Measurements from ENCODE around the gene C9orf152. TPM values are rescaled to one million over a fixed set of nuclear protein-coding genes. Genes with fewer than 3 reads are reported as not detected.

C9orf152 gene
- total RNA-seq, 1 donor from 2014 or later = not detected

DNA sequence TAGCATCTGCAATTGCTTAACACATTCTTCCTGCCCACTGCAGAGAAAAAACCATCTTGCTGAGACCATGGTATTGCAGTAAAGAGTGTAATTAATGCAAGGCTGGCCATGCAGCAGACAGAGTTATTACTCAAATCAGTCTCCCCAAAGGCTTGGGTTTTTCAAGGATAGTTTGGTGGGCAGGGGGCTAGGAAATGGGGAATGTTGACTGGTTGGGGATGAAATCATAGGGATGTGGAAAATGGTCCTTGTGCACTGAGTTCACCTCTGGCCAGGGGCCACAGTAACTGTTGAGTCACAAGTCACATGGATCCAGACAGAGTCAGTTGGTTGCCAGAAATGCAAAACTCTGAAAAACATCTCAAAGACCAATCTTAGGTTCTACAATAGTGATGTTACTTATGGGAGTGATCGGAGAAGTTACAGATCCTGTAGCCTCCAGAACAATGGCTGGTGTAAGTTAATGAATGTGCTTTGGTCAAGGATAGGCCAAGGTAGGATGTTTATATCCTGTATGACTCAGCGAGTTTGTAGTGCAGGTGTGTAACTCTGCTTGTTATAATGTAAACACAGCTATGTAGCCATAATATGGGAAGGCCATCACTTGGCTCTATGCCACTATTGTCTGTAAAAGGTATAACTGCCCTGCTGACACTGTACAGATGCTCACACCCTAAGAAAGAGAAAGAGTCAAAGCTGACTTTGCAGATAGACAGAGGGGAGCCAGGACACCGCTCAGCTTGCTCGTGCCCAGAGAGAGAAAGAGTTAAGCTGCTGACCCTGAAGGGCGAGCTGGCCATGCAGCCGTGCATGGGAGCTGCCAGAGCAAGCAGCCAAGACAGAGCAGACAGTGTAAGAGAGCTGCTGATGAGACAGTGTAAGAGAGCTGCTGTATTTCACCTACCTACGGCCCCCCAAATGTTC is 27.2 kb downstream of the C9orf152 start:
- DNase-seq (ENCODE audit: low read depth) = peak; percentile 67

DNA sequence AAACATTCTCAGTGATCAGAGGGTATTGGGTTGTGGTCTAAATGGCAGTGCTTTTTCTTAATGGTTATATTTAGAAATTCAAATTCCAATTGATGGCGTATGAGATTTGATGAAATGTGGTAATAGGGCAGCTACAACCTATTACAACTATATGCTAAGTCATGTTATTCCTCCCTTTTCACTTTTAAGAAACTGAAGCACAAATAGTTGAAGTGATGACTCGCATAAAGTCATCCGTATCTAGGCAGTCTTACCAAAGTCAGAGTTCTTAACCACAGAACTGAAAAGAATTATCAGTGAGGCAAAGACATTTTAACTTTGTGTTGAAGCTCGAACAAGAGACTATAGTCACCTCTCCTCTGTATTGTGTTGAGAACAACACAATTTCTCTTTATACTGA is 28.2 kb downstream of the C9orf152 start:
- DNase-seq (ENCODE audit: low read depth) = peak; percentile 84

DNA sequence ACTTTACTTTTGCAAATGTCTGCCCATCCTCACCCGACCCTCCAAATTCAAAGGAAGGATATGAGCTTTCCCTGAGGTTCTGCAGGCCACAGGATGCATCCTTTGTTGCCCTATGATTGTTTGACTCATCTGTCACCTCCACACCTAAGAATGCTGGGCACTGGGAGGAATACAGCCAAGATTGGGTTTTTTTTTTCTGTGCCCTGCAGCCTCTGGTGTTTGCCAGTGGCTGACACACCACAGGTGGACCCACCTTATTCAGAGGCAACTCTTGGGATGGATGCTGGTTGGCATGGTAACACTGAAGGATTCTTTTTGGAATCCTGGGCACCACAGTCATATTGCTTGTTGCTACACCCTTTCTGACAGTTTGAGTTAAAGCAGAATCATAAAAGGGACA is 29.7 kb downstream of the C9orf152 start:
- no peak for DNase-seq (ENCODE audit: low read depth)

DNA sequence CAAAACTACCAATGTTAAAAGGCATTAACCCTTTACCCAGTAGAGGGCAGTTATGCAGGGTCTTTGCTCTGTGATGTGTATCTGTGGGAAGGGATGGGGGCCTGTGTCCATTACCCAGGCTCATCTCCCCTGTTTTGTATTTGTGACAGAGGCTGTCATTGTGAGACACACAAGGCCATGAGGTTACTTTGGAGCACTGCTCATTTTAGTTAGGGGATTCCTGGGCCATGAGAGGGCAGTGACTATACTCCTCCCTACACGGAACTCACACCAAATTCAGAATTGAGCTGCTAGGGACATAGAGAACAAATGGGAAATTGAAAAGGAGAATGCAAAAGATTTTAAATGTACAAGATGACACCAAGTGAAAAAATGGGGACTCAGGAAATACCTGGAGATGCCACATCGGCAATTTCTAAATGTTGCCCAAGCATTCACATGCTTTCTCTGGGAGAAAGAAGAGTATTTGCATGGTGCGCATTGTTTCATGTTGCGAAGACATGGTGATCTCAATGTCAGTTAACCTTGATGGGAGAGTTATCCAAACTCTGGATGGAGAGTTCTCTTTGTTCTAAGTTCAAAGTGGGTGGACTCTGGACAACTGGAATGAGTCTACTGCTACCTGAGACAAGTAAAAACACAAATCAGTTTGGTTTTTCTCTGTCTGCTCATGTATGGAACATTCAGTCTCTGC is 32.5 kb downstream of the C9orf152 start:
- no peak for DNase-seq (ENCODE audit: low read depth)

DNA sequence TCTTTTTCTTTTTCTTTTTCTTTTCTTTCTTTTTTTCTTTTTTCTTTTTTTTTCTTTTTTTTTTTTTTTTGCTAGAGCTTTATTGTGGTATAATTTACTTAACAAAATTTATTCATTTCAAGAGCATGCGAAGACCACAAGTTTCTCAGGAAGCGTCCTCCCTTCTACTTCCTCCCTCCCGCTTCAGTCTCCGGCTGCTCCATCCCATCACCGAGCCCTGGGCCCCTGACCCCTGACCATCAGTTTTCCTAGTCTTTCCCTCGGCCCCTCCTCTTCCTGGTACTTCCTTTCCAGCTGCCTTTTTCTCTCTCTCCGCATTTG is 34.7 kb downstream of the C9orf152 start:
- DNase-seq (ENCODE audit: low read depth) = no peak

DNA sequence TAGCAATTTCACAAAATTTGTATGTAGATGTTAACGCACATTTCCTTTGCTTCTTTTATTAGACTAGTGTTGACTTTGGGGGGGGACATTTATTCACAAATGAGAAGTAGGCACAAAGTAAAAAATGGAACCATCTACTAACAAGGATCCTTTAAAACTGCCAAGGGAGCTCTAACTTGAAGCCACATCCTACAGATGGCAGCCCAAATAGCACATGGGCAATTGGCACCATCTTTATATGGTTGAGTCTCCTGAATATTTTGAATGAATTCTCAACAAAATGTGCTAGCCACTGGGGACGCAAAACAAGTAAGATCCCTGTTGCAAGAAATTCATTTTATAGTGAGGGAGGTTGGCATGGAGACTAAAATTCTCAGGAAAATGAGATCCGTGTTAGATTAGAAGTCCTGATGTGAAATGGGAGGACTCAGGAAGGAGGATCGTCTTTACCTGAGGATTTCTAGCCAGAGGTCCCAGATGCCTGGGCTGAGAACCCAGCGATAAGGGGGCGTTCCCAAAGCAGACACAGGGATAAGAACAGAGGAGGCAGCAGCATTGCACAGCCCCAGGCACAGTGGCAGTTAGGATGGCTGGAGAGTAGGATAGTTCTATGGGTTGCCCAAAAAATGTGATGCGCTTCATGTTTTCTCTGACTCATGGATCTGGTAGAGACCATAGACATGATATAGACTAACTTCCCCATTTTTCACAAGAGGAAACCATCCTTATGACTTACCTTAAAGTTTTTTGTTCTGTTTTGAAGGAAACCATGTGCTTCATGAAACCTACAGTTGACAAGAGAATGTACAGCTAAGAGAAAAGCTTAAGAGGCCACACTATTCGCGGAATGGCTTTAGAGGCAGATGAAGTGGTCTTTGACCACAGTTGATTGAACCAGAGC is 37.4 kb downstream of the C9orf152 start:
- no peak for DNase-seq (ENCODE audit: low read depth)

DNA sequence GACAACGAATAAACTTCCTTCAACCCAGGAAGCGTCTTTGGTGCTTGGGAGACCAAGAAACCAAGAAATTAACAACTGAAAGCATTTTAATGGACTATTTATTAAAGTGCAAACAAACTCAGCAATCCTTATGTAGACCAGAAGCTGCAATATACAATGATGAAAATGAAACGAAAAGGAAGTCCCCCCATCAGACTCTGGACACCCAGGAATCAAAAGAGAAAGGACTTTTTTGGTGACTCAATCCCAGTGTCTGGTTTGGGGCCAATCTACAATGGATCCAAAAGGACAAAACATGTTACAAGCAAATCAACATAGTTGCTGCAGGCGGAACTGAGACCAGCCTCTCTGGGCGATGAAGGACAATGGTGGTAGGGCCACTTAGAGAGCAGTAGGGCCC is 39.5 kb downstream of the C9orf152 start:
- no peak for DNase-seq (ENCODE audit: low read depth)

DNA sequence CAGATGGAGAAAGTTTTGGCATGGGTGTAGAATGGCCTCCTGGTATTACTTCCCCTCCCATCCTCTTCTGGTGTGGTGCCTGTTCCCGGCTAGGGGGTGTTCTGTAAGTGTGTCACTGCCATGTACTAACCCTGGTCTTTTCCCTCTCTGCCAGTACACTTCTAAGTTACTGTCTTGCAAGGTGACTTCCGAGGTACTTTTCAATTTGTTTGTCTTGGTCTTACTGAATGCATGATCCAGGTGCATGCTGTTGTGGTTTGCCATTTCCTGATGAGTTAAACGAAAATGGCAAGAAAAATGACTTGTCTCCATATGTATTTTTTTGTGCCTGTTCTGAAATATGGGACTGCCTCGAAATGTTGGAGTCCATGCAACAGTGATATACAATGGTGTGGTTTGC is 46.0 kb downstream of the C9orf152 start:
- DNase-seq (ENCODE audit: low read depth) = no peak

DNA sequence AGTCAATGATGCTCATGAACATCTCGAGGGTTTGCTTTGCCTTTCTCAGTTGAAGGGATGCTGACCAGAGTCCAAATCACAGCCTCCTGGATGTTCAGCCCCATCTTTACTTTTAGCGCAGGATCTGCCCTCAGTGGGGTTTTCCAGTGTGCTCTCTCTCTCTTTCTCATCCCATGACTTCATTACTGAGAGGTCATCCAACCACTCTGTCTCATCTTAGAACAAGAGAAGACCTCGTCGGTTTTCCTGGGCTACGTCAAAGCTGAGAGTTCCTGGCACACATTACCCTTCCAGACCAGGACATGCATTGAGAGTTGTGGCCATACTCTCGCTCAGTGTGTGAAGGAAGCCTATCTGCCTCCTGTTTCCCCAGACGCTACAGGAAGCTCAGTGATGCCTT is 47.3 kb downstream of the C9orf152 start:
- DNase-seq (ENCODE audit: low read depth) = no peak

DNA sequence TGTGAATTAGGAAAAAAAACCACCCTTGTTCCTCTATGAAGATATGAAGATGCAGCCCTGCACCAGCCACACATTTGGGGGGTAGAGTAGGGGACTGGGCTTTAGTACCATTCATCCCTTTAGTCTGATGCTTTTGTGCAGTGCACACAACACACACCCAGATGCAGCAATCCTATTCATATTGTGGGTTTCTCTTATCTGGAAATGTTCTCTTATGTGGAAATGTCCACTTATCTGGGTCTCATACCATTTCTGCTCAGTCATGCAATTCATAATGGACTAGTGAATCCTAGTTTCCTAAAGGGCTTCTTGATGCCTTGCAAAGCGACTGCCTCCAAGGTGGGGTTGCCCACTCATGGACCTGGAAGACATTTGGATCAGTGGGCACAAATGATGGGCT is 47.8 kb downstream of the C9orf152 start:
- DNase-seq (ENCODE audit: low read depth) = no peak

DNA sequence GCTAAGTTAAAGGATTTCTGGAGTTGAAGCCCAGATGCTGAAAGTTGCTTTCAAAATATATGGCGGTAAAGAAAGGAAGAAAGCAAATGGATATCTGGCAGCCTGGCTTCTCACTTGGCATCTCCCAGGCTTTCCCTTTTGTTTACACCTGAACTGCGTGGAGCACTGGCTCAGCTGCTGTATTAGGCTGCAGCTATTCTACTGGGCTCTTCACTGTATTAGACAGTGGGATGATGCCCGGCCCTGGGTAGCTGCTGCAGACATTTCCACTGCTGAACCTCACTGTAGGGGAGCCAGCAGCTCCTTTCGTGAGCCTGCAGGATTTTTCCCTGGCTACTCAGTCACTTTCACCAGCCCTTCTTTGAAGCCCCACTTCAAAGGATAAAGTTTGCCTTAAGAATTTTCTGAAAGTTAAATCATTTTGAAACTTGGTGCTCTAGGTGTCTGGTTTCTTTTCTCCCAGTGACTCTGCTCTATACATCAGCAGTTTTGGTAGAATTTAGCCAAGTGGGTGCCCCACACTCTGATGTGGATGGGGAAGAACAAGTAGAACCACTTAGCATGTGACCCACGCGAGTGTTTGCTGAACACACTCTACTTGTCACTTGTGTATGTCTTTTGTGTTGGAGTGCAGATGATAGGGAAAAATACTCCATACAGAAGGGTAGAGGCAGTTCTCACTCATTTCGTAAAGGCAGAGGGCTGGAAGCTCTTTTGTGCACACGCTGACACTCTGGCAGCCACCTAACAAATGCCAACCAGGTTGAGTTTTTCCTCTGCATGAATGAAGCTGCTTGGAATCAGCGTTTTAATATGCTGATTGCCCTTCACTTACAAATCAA is 49.9 kb downstream of the C9orf152 start:
- DNase-seq (ENCODE audit: low read depth) = no peak

DNA sequence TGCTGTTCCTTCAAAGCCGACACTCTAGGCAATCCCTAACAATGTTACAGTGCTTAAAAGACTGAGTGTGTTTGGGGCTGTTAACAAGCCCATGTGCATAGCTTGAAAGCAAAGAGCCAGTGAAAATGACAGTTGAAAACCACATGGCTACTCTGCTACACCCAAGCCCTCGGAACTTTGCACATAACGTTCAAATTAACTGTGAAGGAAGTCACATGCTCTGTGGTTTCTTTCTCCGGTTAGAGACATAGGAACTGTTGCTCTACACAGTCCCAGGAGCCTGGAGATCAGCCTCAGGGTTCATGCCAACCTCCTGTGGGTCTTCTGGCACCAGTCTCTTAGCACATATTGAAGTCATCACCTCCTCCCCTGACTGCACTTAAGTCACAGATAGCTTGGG is 51.1 kb downstream of the C9orf152 start:
- peak; percentile 69 for DNase-seq (ENCODE audit: low read depth)

DNA sequence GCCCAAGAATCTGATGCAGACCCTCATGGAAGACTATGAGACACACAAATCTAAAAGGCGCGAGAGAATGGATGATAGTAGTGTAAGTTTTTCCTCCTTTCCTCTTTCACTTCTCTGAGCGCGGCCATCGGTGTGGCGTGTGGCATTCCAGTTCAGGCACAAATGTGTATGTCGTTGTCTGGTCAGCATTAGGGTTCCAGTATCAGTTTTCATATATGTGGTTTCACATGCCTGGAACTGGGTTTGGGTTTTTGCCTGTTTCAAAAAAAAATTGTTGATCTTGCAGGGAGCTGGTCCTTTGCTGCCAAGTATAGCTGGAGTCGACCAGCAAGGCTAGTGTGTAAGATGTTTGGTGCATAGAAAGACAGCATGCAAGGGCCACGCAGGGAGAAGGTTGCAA is 51.5 kb downstream of the C9orf152 start:
- no peak for DNase-seq (ENCODE audit: low read depth)

DNA sequence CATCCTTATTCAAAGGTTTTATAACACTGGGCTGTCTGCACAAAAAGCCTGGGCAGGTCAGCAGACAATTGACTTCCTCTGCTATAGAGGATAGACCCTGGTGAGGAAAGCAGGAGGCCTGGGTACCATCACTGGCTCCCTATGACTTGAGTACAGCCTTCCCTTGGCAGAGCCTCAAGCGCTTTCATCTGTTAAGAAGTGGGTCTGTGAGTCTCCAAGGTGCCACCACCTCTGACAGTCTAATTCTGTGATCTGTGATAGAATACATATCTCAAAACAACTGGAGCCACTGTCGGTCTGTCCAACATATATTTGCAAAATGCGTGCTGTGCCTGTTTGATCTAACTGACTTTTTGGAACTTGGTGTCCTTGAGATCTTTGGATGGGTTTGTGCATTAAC is 52.2 kb downstream of the C9orf152 start:
- DNase-seq (ENCODE audit: low read depth) = no peak

DNA sequence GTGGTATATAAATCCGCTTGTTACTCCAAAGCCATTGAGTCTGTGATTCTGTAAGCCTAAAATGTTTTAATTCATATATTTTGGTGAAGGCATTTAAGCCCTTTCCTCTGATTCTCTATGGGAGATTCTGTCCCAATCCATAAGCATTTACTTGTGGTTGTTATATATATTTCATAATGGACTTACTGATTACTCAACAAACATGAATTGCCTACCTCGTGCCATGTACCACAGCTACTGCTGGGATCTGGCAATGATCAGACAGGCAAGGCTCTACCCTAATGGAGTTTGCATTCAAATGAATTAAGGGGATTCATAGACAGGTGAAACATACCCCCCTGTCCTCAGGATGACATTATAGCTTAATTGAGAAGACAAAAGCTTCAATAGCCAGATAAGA is 54.5 kb downstream of the C9orf152 start:
- DNase-seq (ENCODE audit: low read depth) = no peak

DNA sequence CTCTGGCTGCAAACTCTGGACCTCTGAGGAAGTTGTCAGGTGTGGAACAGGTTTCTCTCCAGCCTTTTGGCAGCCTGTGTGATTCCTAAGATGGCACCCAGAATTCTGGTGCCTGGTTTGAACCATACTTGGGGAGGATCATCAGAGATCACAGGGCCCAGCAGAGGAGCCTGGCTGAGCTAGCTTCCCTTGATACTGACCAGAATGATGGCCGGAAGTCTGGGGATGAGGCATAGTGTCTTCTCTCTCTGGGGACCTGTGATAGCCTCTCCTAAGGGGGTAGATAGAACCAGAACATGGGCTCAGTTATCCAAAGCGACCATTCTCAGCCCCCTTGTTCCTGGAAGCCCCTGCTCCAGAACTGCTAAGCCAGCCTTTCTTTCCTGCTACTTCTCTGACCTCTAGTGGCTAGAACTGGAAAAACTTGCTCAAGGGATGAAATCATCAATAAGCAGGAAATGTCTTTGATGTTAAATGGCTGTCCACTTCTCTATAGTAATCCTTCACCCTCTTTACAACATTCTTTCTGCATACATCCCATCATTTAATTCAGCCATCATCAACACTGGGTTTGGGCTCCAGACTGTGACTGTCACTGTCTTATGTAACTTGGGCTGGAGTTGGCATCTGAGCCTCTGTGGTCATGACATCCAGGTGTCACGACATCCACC is 55.1 kb downstream of the C9orf152 start:
- DNase-seq (ENCODE audit: low read depth) = peak; percentile 62

Other genes with a start within 250 kb of the C9orf152 start
- gene TXN, start 48.3 kb upstream of the C9orf152 start, total RNA-seq = 104 and 341 TPM in 2 replicates
- gene TXNDC8, start 129.7 kb upstream of the C9orf152 start, total RNA-seq = not detected in 2 replicates

Measured in renal cortical epithelial cell (primary cell).